Mesenchymal stem cell (in vitro differentiated cells and primary cell): Measurements from ENCODE around the gene ACSM4.
"Not testable (repeated sequence)": the region's sequence is repeated elsewhere in the genome, so short reads cannot be mapped to it uniquely, and the experiment has no call there.

Source experiments
- DNase-seq: peaks from one replicate; pipeline ENCODE4 v3.0.0-alpha.2; 2013
- H2AFZ ChIP-seq: one replicate; pipeline ENCODE4 v1.6.1; 2013; ENCODE audit warnings: low read depth, mild to moderate bottlenecking, control low read depth, inconsistent platforms, low read length, moderate library complexity
- H2AK5ac ChIP-seq: 2 replicates; pipeline ENCODE4 v1.6.1; 2013; ENCODE audit warnings: low read length, moderate library complexity, mild to moderate bottlenecking, inconsistent platforms; ENCODE audit not compliant: severe bottlenecking
- H2BK120ac ChIP-seq: one replicate; pipeline ENCODE4 v1.6.1; 2013; ENCODE audit warnings: low read depth, mild to moderate bottlenecking, inconsistent platforms, low read length, moderate library complexity
- H2BK12ac ChIP-seq, 2 experiments: one replicate each; pipeline ENCODE4 v1.6.1; 2013; ENCODE audit warnings: inconsistent platforms in 2 of 2, low read length in 2 of 2, mild to moderate bottlenecking in 2 of 2, moderate library complexity in 2 of 2, control low read depth in 1 of 2
- H2BK15ac ChIP-seq: one replicate; pipeline ENCODE4 v1.6.1; 2013; ENCODE audit warnings: mild to moderate bottlenecking, low read depth, inconsistent platforms; ENCODE audit not compliant: poor library complexity, severe bottlenecking
- H2BK5ac ChIP-seq: 2 replicates; pipeline ENCODE4 v1.6.1; 2013; ENCODE audit warnings: low read depth, mild to moderate bottlenecking, low read length, control low read depth, inconsistent platforms; ENCODE audit not compliant: poor library complexity, severe bottlenecking
- H3K14ac ChIP-seq, 2 experiments: one replicate each; pipeline ENCODE4 v1.6.1; 2013; ENCODE audit warnings: inconsistent platforms in 2 of 2, low read length in 2 of 2, control low read depth in 1 of 2, mild to moderate bottlenecking in 1 of 2, moderate library complexity in 1 of 2
- H3K18ac ChIP-seq, 2 experiments: one replicate each; pipeline ENCODE4 v1.6.1; 2013; ENCODE audit warnings: inconsistent platforms in 2 of 2, low read length in 2 of 2, control low read depth in 1 of 2, low read depth in 1 of 2, mild to moderate bottlenecking in 1 of 2
- H3K23ac ChIP-seq, 2 experiments: one replicate each; pipeline ENCODE4 v1.6.1; 2013; ENCODE audit warnings: inconsistent platforms in 2 of 2, low read length in 2 of 2, mild to moderate bottlenecking in 2 of 2, moderate library complexity in 2 of 2, control low read depth in 1 of 2
- H3K27ac ChIP-seq: 2 replicates; pipeline ENCODE4 v1.5.1; 2013; ENCODE audit warnings: mild to moderate bottlenecking, moderate library complexity, low read length, control low read depth, inconsistent platforms; ENCODE audit not compliant: poor library complexity, severe bottlenecking
- H3K27me3 ChIP-seq, 2 experiments: 2 replicates each; pipeline versions ENCODE4 v1.6.1 to v1.7.0; 2013; ENCODE audit warnings: low read length in 2 of 2, mild to moderate bottlenecking in 2 of 2, moderate library complexity in 2 of 2, control low read depth in 1 of 2, inconsistent platforms in 1 of 2; ENCODE audit not compliant: control insufficient read depth in 1 of 2, insufficient read depth in 1 of 2
- H3K36me3 ChIP-seq, 2 experiments: 2 replicates each; pipeline versions ENCODE4 v1.6.1 to v1.7.0; 2013; ENCODE audit warnings: low read length in 2 of 2, control low read depth in 1 of 2, inconsistent platforms in 1 of 2, low read depth in 1 of 2, mild to moderate bottlenecking in 1 of 2; ENCODE audit not compliant: insufficient read depth in 2 of 2, control insufficient read depth in 1 of 2
- H3K4ac ChIP-seq, 2 experiments: one replicate each; pipeline ENCODE4 v1.6.1; 2013; ENCODE audit warnings: inconsistent platforms in 2 of 2, low read length in 2 of 2, mild to moderate bottlenecking in 2 of 2, moderate library complexity in 2 of 2, control low read depth in 1 of 2, low read depth in 1 of 2
- H3K4me1 ChIP-seq: 2 replicates; pipeline ENCODE4 v1.6.1; 2013; ENCODE audit warnings: low read depth, low read length, control low read depth; ENCODE audit not compliant: control insufficient read depth, insufficient read depth
- H3K4me2 ChIP-seq: 2 replicates; pipeline ENCODE4 v1.6.1; 2013; ENCODE audit warnings: low read length, mild to moderate bottlenecking, inconsistent platforms; ENCODE audit not compliant: poor library complexity, severe bottlenecking
- H3K4me3 ChIP-seq, 2 experiments: 2 replicates each; pipeline versions ENCODE4 v1.5.1 to v1.7.0; 2013; ENCODE audit warnings: low read length in 2 of 2, mild to moderate bottlenecking in 2 of 2, control low read depth in 1 of 2, low read depth in 1 of 2; ENCODE audit not compliant: insufficient read depth in 1 of 2
- H3K79me1 ChIP-seq: replicated peaks from 2 replicates; pipeline ENCODE4 v1.6.1; 2013; ENCODE audit warnings: mild to moderate bottlenecking, control low read depth, low read length, inconsistent platforms; ENCODE audit not compliant: poor library complexity, severe bottlenecking
- H3K9ac ChIP-seq: 2 replicates; pipeline ENCODE4 v1.7.0; 2013; ENCODE audit warnings: mild to moderate bottlenecking, low read length, moderate library complexity
- H3K9me3 ChIP-seq: 2 replicates; pipeline ENCODE4 v1.7.0; 2013; ENCODE audit warnings: mild to moderate bottlenecking, low read length; ENCODE audit not compliant: control insufficient read depth
- H4K8ac ChIP-seq: one replicate; pipeline ENCODE4 v1.6.1; 2013; ENCODE audit warnings: inconsistent platforms, mild to moderate bottlenecking, low read length, moderate library complexity
- H4K91ac ChIP-seq: one replicate; pipeline ENCODE4 v1.6.1; 2013; ENCODE audit warnings: mild to moderate bottlenecking, low read length, inconsistent platforms
- WGBS: methylation state at CpG from one replicate; pipeline ENCODE4 v1.1.7; 2013; ENCODE audit warnings: mixed read lengths; 5-methylcytosine and 5-hydroxymethylcytosine counted together

The ACSM4 gene

GRCh38 chr12:7289743-7290142 is 14.1 kb upstream of the ACSM4 start:
- Histone ChIP-seq H3K4me1 (no peaks in the 10 kb centered on the region), H3K9me3 (peaks cover 17% of the 10 kb centered on the region), H2BK12ac (no peak overlapping the region), H3K18ac (no peak overlapping the region), H3K4ac (no peak overlapping the region), H2BK15ac (no peak overlapping the region), H3K14ac (no peak overlapping the region), H2AFZ (no peak overlapping the region), H3K23ac (no peak overlapping the region), H4K91ac (no peak overlapping the region), H4K8ac (no peak overlapping the region), H3K9ac (no peak overlapping the region), H2AK5ac (no peak overlapping the region), H3K27me3 (no peaks in the 10 kb centered on the region), H2BK120ac (no peak overlapping the region), H2BK5ac (no peak overlapping the region), H3K36me3 (no peaks in the 10 kb centered on the region), H3K79me1 (no peaks in the 10 kb centered on the region), H3K27ac (no peak overlapping the region), H3K4me3 (no peak overlapping the region), H3K4me2 (no peak overlapping the region)
- WGBS: 52% methylated on average over 2 of the region's 2 CpGs
- DNase-seq: no peak

DNA sequence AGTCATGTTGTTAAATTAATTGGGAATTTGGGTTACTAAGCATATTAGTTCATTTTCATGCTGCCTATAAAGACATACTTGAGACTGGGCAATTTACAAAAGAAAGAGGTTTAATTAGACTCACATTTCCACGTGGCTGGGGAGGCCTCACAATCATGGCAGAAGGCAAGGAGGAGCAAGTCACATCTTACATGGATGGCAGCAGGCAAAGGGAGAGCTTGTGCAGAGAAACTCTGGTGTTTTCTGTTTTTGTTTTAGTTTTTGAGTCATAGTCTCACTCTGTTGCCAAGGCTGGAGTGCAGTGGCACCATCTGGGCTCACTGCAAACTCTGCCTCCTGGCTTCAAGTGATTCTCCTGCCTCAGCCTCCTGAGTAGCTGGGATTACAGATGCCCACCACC is 13.3 kb upstream of the ACSM4 start:
- H2AFZ ChIP-seq, H3K4me1 ChIP-seq, H4K8ac ChIP-seq, H2BK120ac ChIP-seq, H3K4ac ChIP-seq, H3K9ac ChIP-seq, H3K27me3 ChIP-seq, H3K18ac ChIP-seq, H3K79me1 ChIP-seq, H2BK15ac ChIP-seq, DNase-seq, H2BK5ac ChIP-seq, H2AK5ac ChIP-seq, H3K4me3 ChIP-seq, H3K36me3 ChIP-seq, H3K14ac ChIP-seq, H3K23ac ChIP-seq, H2BK12ac ChIP-seq, H3K4me2 ChIP-seq, H4K91ac ChIP-seq, H3K27ac ChIP-seq: not testable (repeated sequence)
- WGBS: 0% methylated on average over 1 of the region's 1 CpG
- peaks cover 16% of the 10 kb centered on the region for H3K9me3 ChIP-seq

- H3K27ac ChIP-seq: no peak overlapping the region
- no peak overlapping the region for H3K4me2 ChIP-seq
- no peak overlapping the region for H3K4me3 ChIP-seq
- H3K4me1 ChIP-seq: no peaks in the 10 kb centered on the region
- H2BK120ac ChIP-seq: no peak overlapping the region
- 21% methylated on average over 1 of the region's 2 CpGs for WGBS
- no peak overlapping the region for H4K91ac ChIP-seq
- no peak overlapping the region for H3K9ac ChIP-seq
- no peak overlapping the region for H4K8ac ChIP-seq
- no peak overlapping the region for H2AFZ ChIP-seq
- H3K27me3 ChIP-seq: peaks cover 0 to 1% of the 10 kb centered on the region in 2 experiments
- no peak overlapping the region for H3K23ac ChIP-seq
- no peak overlapping the region for H2BK12ac ChIP-seq
- H2AK5ac ChIP-seq: no peak overlapping the region
- no peak overlapping the region for H2BK15ac ChIP-seq
- no peak overlapping the region for H3K18ac ChIP-seq
- H3K36me3 ChIP-seq: no peaks in the 10 kb centered on the region
- no peak overlapping the region for H2BK5ac ChIP-seq
- no peaks in the 10 kb centered on the region for H3K79me1 ChIP-seq
- H3K14ac ChIP-seq: no peak overlapping the region
- no peak overlapping the region for H3K4ac ChIP-seq
- DNase-seq: no peak
- peaks cover 10% of the 10 kb centered on the region for H3K9me3 ChIP-seq
These were observed 11.6 kb upstream of the ACSM4 start for GRCh38 chr12:7292300-7292699.

DNA sequence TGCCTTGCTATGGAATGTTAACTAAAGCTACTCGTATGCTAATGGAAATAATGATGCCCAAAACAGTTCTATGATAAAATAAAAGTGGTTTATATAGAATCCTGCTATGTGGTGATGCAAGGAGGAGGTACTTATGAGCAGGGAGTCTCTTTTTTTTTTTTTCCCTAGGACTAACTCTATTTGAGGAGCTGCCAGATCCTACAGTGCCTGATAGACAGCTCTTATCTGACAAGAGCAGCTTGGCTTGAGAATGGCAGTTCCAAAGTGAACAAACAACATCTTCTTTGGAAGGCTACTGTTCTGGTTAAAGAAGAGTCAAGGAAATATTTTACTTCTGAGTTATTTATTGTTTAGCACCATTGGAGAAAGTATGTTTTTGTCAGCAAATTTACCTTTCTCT is 10.2 kb upstream of the ACSM4 start:
- H3K14ac ChIP-seq: no peak overlapping the region
- no peaks in the 10 kb centered on the region for H3K79me1 ChIP-seq
- DNase-seq: no peak
- H2BK12ac ChIP-seq: no peak overlapping the region
- no peak overlapping the region for H3K4me3 ChIP-seq
- no peaks in the 10 kb centered on the region for H3K36me3 ChIP-seq
- H3K4me1 ChIP-seq: no peaks in the 10 kb centered on the region
- H2AK5ac ChIP-seq: no peak overlapping the region
- no peak overlapping the region for H3K23ac ChIP-seq
- H3K27ac ChIP-seq: no peak overlapping the region
- H2BK15ac ChIP-seq: no peak overlapping the region
- no peak overlapping the region for H3K18ac ChIP-seq
- H3K4ac ChIP-seq: no peak overlapping the region
- H3K4me2 ChIP-seq: no peak overlapping the region
- no peak overlapping the region for H4K91ac ChIP-seq
- no peak overlapping the region for H2AFZ ChIP-seq
- peaks cover 0 to 3% of the 10 kb centered on the region in 2 experiments for H3K27me3 ChIP-seq
- 58% methylated on average over 1 of the region's 1 CpG for WGBS
- no peak overlapping the region for H4K8ac ChIP-seq
- no peak overlapping the region for H2BK120ac ChIP-seq
- peaks cover 10% of the 10 kb centered on the region for H3K9me3 ChIP-seq
- H2BK5ac ChIP-seq: no peak overlapping the region
- H3K9ac ChIP-seq: no peak overlapping the region
